OCI-LY1 (cell line): ENCODE data around the gene CDKAL1.

Source experiments
- H2AFZ ChIP-seq: fragments of 200-600 bp; sonication (generic), shearing (Covaris generic); 2 replicates; pipeline ENCODE4 v1.6.0; 2014; ENCODE audit warnings: antibody characterized with exemption, mild to moderate bottlenecking, low read length
- H3F3A ChIP-seq: fragments of 200-600 bp; sonication (generic), shearing (Covaris generic); 2 replicates; pipeline ENCODE4 v1.6.0; 2014; ENCODE audit warnings: mild to moderate bottlenecking, antibody characterized with exemption, low read length, moderate library complexity; ENCODE audit not compliant: insufficient read depth
- H3K27ac ChIP-seq: fragments of 200-600 bp; sonication (generic); 2 replicates; pipeline ENCODE4 v1.5.1; 2014; ENCODE audit warnings: low read length, mixed run types, mild to moderate bottlenecking, low read depth; ENCODE audit not compliant: poor library complexity, severe bottlenecking
- H3K27me3 ChIP-seq: fragments of 200-600 bp; sonication (generic); 2 replicates; pipeline ENCODE4 v1.6.0; 2014; ENCODE audit warnings: antibody characterized with exemption, mild to moderate bottlenecking, low read length, moderate library complexity; ENCODE audit not compliant: insufficient read depth
- H3K36me3 ChIP-seq: fragments of 200-600 bp; sonication (generic); 2 replicates; pipeline ENCODE4 v1.6.1; 2014; ENCODE audit warnings: mild to moderate bottlenecking, antibody characterized with exemption, low read length, moderate library complexity, mixed read lengths; ENCODE audit not compliant: insufficient read depth
- H3K4me1 ChIP-seq: fragments of 200-600 bp; sonication (generic); 2 replicates; pipeline ENCODE4 v1.5.1; 2014; ENCODE audit warnings: mild to moderate bottlenecking, low read length, moderate library complexity; ENCODE audit not compliant: insufficient read depth, severe bottlenecking
- H3K4me2 ChIP-seq: fragments of 200-600 bp; sonication (generic), shearing (Covaris generic); 2 replicates; pipeline ENCODE4 v1.6.1; 2014; ENCODE audit warnings: low read length
- H3K4me3 ChIP-seq: fragments of 200-600 bp; sonication (generic); 2 replicates; pipeline ENCODE4 v1.5.1; 2014; ENCODE audit warnings: low read length, low read depth, mild to moderate bottlenecking, mixed read lengths; ENCODE audit not compliant: poor library complexity, severe bottlenecking
- H3K79me2 ChIP-seq: fragments of 200-600 bp; shearing (Covaris generic); 2 replicates; pipeline ENCODE4 v1.6.1; 2016; ENCODE audit warnings: mixed run types, low read length, mixed read lengths; ENCODE audit not compliant: insufficient read depth
- H3K9ac ChIP-seq: fragments of 200-600 bp; sonication (generic), shearing (Covaris generic); 2 replicates; pipeline ENCODE4 v1.6.1; 2014; ENCODE audit warnings: mild to moderate bottlenecking, low read length, mixed read lengths
- H3K9me2 ChIP-seq: fragments of 200-600 bp; sonication (generic), shearing (Covaris generic); 2 replicates; pipeline ENCODE4 v1.6.1; 2014; ENCODE audit warnings: low read depth, mild to moderate bottlenecking, low read length, mixed read lengths
- H3K9me3 ChIP-seq: fragments of 200-600 bp; shearing (Covaris generic); 2 replicates; pipeline ENCODE4 v1.6.1; 2014; ENCODE audit warnings: low read length, mixed read lengths
- H4K20me1 ChIP-seq: fragments of 200-600 bp; sonication (generic), shearing (Covaris generic); 2 replicates; pipeline ENCODE4 v1.6.0; 2016; ENCODE audit warnings: mild to moderate bottlenecking, low read length; ENCODE audit not compliant: insufficient read depth
- EZH2 ChIP-seq: fragments of 200-600 bp; sonication (generic), shearing (Covaris generic); IDR thresholded peaks from 2 replicates; pipeline ENCODE4 v1.8.0; 2017; ENCODE audit warnings: borderline replicate concordance, mixed run types, mild to moderate bottlenecking, antibody characterized with exemption, low read length, moderate library complexity, mixed read lengths
- TF ChIP-seq, protein P1 (sequence below): fragments of 200-600 bp; sonication (generic), shearing (Covaris generic); IDR thresholded peaks from 2 replicates; pipeline ENCODE4 v1.5.1; 2017; ENCODE audit warnings: mild to moderate bottlenecking, antibody characterized with exemption, low read length, moderate library complexity, mixed read lengths

The CDKAL1 gene

DNA sequence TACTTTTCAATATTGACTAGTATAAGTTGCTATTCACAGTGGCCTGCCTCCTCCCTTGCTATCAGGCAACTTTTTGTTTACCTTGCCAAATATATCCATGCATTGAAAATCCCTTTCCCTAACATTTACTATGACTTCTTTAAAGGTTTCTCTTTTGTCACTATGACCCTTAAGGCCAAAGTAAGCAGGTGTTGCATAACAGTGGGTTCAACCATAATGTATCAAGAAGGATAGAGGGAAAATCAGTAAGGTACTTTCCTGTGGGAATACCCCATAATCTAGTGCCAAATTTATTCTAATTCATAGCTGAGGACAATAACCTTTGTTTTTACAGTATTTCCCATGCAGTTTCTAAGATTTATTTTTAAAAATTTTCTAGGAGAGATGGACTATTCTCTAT is 527.6 kb downstream of the CDKAL1 start:
- no peak overlapping the region for H3K9ac ChIP-seq
- no peak overlapping the region for H3K4me3 ChIP-seq
- no peaks in the 10 kb centered on the region for H3K27me3 ChIP-seq
- TF ChIP-seq, protein P1, sequence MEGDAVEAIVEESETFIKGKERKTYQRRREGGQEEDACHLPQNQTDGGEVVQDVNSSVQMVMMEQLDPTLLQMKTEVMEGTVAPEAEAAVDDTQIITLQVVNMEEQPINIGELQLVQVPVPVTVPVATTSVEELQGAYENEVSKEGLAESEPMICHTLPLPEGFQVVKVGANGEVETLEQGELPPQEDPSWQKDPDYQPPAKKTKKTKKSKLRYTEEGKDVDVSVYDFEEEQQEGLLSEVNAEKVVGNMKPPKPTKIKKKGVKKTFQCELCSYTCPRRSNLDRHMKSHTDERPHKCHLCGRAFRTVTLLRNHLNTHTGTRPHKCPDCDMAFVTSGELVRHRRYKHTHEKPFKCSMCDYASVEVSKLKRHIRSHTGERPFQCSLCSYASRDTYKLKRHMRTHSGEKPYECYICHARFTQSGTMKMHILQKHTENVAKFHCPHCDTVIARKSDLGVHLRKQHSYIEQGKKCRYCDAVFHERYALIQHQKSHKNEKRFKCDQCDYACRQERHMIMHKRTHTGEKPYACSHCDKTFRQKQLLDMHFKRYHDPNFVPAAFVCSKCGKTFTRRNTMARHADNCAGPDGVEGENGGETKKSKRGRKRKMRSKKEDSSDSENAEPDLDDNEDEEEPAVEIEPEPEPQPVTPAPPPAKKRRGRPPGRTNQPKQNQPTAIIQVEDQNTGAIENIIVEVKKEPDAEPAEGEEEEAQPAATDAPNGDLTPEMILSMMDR: no peak
- no peak for TF ChIP-seq EZH2
- H3K9me3 ChIP-seq: peaks cover 3% of the 10 kb centered on the region; the same call in 1 of the 2 replicates
- no peaks in the 10 kb centered on the region for H3K36me3 ChIP-seq
- no peaks in the 10 kb centered on the region for H4K20me1 ChIP-seq
- H3K27ac ChIP-seq: no peak overlapping the region
- H2AFZ ChIP-seq: no peak overlapping the region
- no peaks in the 10 kb centered on the region for H3K79me2 ChIP-seq
- no peak overlapping the region for H3K4me2 ChIP-seq
- H3K4me1 ChIP-seq: no peaks in the 10 kb centered on the region
- H3K9me2 ChIP-seq: no peaks in the 10 kb centered on the region
- H3F3A ChIP-seq: no peaks in the 10 kb centered on the region

- Histone ChIP-seq H3K9me3 (peaks cover under 1% of the 10 kb centered on the region; the same call in 1 of the 2 replicates), H3K4me1 (no peaks in the 10 kb centered on the region), H3K27me3 (no peaks in the 10 kb centered on the region), H4K20me1 (no peaks in the 10 kb centered on the region), H3K27ac (no peak overlapping the region), H3K36me3 (no peaks in the 10 kb centered on the region), H3K9ac (no peak overlapping the region), H3K4me2 (no peak overlapping the region), H2AFZ (no peak overlapping the region), H3K4me3 (no peak overlapping the region), H3F3A (no peaks in the 10 kb centered on the region), H3K9me2 (no peaks in the 10 kb centered on the region), H3K79me2 (no peaks in the 10 kb centered on the region)
- TF ChIP-seq EZH2: no peak
- TF ChIP-seq, protein P1: no peak
Measured at GRCh38 chr6:21064756-21065340, 530.6 kb downstream of the CDKAL1 start.

- Histone ChIP-seq H3K9ac (no peak overlapping the region), H4K20me1 (no peaks in the 10 kb centered on the region), H3F3A (no peaks in the 10 kb centered on the region), H3K36me3 (no peaks in the 10 kb centered on the region; the same call in 1 of the 2 replicates), H3K4me3 (no peak overlapping the region), H3K27me3 (no peaks in the 10 kb centered on the region), H3K4me2 (no peak overlapping the region), H3K9me2 (no peaks in the 10 kb centered on the region), H3K27ac (no peak overlapping the region), H3K79me2 (no peaks in the 10 kb centered on the region), H2AFZ (no peak overlapping the region), H3K9me3 (no peaks in the 10 kb centered on the region), H3K4me1 (no peaks in the 10 kb centered on the region)
- no peak for TF ChIP-seq EZH2
- TF ChIP-seq, protein P1: no peak
Measured at GRCh38 chr6:21067521-21067920, 533.3 kb downstream of the CDKAL1 start.
